ENCODE results near the gene RAB4B. TPM values are rescaled to one million over a fixed set of nuclear protein-coding genes. Genes with fewer than 3 reads are reported as not detected.
"Not testable (repeated sequence)": the region's sequence is repeated elsewhere in the genome, so short reads cannot be mapped to it uniquely, and the experiment has no call there.

RAB4B gene
- total RNA-seq, 1 experiment from 2014 or later = 29.7 TPM

- no peak for TF ChIP-seq ATF2 (CRISPR knock-in tag; IDR thresholded peaks at IDR 0.05; ENCODE audit: borderline replicate concordance, low read depth)
- TF ChIP-seq ZNF532 (CRISPR knock-in tag; IDR thresholded peaks at IDR 0.05; ENCODE audit: borderline replicate concordance) = no peak
- no peak for TF ChIP-seq RORB (CRISPR knock-in tag; IDR thresholded peaks at IDR 0.05)
- no peak for TF ChIP-seq ZBTB43 (CRISPR knock-in tag; IDR thresholded peaks at IDR 0.05)
- TF ChIP-seq ZNF219 (CRISPR knock-in tag; IDR thresholded peaks at IDR 0.05; ENCODE audit: borderline replicate concordance) = no peak
These were observed 51.2 kb downstream of the RAB4B start (continued) for GRCh38 chr19:40829205-40829604.

DNA sequence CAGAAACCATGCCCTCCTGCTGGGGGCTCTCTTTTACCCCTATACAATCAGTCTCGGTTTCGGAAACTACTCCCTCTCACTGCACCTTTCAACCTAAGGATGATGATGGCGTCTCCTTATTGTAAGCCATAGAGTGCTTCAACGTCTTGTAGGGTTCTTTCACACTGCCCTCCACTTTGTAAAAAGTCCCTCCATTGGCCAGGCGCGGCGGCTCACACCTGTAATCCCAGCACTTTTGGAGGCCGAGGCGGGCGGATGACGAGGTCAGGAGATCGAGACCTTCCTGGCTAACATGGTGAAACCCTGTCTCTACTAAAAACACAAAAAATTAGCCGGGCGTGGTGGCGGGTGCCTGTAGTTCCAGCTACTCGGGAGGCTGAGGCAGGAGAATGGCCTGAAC lies 52.7 kb downstream of the RAB4B start:
- H3K36me3 Mint-ChIP-seq; H3K4me3 Mint-ChIP-seq; H3K27ac Mint-ChIP-seq; H3K27me3 Mint-ChIP-seq (ENCODE audit: low read depth); ATAC-seq; H3K4me1 Mint-ChIP-seq; POLR2A ChIA-PET; H3K9me3 Mint-ChIP-seq; DNase-seq (ENCODE audit: low spot score): not testable (repeated sequence)
- CTCF ChIA-PET = interaction anchor here (1.3 kb wide), 1 partner anchor 11 kb away, joined by 4 read pairs; no protein-coding TSS in a partner anchor

DNA sequence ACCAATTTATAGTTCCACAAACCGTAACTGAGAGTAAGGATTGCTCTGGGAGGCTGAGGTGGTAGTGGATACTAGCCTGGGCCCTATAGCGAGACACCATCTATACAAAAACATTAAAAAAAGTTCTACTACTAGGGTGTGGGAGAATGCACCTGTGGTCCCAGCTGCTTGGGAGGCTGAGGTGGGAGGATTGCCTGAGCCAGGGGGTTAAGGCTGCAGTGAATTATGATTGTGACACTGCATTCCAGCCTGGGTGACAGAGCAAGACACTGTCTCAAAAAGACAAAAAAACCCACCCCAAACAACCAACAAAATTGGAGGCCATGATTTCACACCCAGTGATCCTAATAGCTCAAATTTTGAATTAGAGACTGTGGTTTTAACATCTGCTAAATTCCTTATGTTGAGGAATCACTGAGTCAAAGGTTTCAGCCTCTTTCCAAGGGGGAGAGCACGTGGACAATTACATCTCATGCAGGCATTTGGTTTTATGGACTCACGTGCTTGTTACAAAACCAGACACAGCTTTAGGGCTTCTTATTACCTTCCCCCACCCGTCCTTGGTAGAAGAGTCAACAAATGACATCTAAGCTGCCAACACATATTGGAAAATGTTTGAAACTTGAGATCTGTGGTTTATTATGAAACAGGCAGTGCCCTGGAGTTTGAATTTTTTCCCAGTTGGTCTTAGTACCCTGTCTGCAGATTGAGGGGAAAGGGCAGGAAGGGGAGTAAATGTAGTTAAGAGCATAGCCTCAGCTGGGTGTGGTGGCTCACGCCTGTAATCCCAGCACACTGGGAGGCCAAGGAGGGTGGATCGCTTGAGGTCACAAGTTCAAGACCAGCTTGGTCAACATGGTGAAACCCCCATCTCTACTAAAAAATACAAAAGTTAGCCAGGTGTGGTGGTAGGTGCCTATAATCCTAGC lies 53.7 kb downstream of the RAB4B start:
- H3K4me1 Mint-ChIP-seq = no peaks in the 10 kb centered on the region
- H3K4me3 Mint-ChIP-seq = no peak overlapping the region
- H3K36me3 Mint-ChIP-seq = no peaks in the 10 kb centered on the region
- ATAC-seq = no peak
- ChIA-PET POLR2A (no interaction called here), CTCF (interaction anchor here (1.3 kb wide), 1 partner anchor 12 kb away, joined by 4 read pairs; no protein-coding TSS in a partner anchor)
- TF ChIP-seq, protein P1, sequence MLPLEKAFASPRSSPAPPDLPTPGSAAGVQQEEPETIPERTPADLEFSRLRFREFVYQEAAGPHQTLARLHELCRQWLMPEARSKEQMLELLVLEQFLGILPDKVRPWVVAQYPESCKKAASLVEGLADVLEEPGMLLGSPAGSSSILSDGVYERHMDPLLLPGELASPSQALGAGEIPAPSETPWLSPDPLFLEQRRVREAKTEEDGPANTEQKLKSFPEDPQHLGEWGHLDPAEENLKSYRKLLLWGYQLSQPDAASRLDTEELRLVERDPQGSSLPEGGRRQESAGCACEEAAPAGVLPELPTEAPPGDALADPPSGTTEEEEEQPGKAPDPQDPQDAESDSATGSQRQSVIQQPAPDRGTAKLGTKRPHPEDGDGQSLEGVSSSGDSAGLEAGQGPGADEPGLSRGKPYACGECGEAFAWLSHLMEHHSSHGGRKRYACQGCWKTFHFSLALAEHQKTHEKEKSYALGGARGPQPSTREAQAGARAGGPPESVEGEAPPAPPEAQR (CRISPR knock-in tag; IDR thresholded peaks at IDR 0.05) = no peak
- TF ChIP-seq ZBTB21 (CRISPR knock-in tag; IDR thresholded peaks at IDR 0.05; ENCODE audit: borderline replicate concordance) (no peak), GABPB1 (CRISPR knock-in tag; IDR thresholded peaks at IDR 0.05) (peak; percentile 87), NR1H2 (CRISPR knock-in tag; IDR thresholded peaks at IDR 0.05) (no peak)
- TF ChIP-seq, protein P2, sequence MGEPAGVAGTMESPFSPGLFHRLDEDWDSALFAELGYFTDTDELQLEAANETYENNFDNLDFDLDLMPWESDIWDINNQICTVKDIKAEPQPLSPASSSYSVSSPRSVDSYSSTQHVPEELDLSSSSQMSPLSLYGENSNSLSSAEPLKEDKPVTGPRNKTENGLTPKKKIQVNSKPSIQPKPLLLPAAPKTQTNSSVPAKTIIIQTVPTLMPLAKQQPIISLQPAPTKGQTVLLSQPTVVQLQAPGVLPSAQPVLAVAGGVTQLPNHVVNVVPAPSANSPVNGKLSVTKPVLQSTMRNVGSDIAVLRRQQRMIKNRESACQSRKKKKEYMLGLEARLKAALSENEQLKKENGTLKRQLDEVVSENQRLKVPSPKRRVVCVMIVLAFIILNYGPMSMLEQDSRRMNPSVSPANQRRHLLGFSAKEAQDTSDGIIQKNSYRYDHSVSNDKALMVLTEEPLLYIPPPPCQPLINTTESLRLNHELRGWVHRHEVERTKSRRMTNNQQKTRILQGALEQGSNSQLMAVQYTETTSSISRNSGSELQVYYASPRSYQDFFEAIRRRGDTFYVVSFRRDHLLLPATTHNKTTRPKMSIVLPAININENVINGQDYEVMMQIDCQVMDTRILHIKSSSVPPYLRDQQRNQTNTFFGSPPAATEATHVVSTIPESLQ (CRISPR knock-in tag; IDR thresholded peaks at IDR 0.05) = no peak
- no peaks in the 10 kb centered on the region for H3K9me3 Mint-ChIP-seq
- peaks cover 5% of the 10 kb centered on the region for H3K27me3 Mint-ChIP-seq (ENCODE audit: low read depth)
- no peak overlapping the region for H3K27ac Mint-ChIP-seq
- no peak for DNase-seq (ENCODE audit: low spot score)

GRCh38 chr19:40832431-40832790 lies 54.4 kb downstream of the RAB4B start:
- H3K9me3 Mint-ChIP-seq; ATAC-seq; H3K27ac Mint-ChIP-seq; POLR2A ChIA-PET; H3K36me3 Mint-ChIP-seq; H3K27me3 Mint-ChIP-seq (ENCODE audit: low read depth); DNase-seq (ENCODE audit: low spot score); H3K4me1 Mint-ChIP-seq; CTCF ChIA-PET; H3K4me3 Mint-ChIP-seq: not testable (repeated sequence)

- H3K4me1 Mint-ChIP-seq; H3K36me3 Mint-ChIP-seq; DNase-seq (ENCODE audit: low spot score); H3K9me3 Mint-ChIP-seq; H3K4me3 Mint-ChIP-seq; H3K27ac Mint-ChIP-seq; CTCF ChIA-PET; ATAC-seq; H3K27me3 Mint-ChIP-seq (ENCODE audit: low read depth): not testable (repeated sequence)
- POLR2A ChIA-PET = interaction anchor here (0.6 kb wide), 1 partner anchor 1286 kb away, joined by 3 read pairs; no protein-coding TSS in a partner anchor
These were observed 55.9 kb downstream of the RAB4B start for GRCh38 chr19:40833728-40834533.
